GM19099 (cell line): Measurements from ENCODE around the gene TBC1D25.
A peak's percentile ranks its signal among the peaks of the same experiment; 100 is the strongest.

Source experiments
- POLR2A ChIP-seq: IDR thresholded peaks from 3 replicates; pipeline ENCODE4 v1.6.1; 2011; ENCODE audit warnings: low read depth; ENCODE audit not compliant: insufficient read length; ENCODE audit errors: extremely low read depth

The TBC1D25 gene

GRCh38 chrX:48580662-48581061 lies 41.1 kb downstream of the TBC1D25 start:
- no peak for TF ChIP-seq POLR2A

- TF ChIP-seq POLR2A = no peak
These were observed 45.2 kb downstream of the TBC1D25 start for GRCh38 chrX:48584698-48585097.

- TF ChIP-seq POLR2A = no peak
These were observed 50.1 kb downstream of the TBC1D25 start for GRCh38 chrX:48589482-48590162.

GRCh38 chrX:48590203-48591103 lies 50.9 kb downstream of the TBC1D25 start:
- no peak for TF ChIP-seq POLR2A

GRCh38 chrX:48591255-48591791 lies 51.8 kb downstream of the TBC1D25 start:
- TF ChIP-seq POLR2A = no peak

- no peak for TF ChIP-seq POLR2A
These were observed 53.5 kb downstream of the TBC1D25 start for GRCh38 chrX:48592971-48593370.

GRCh38 chrX:48595929-48596328 lies 56.4 kb downstream of the TBC1D25 start:
- no peak for TF ChIP-seq POLR2A

- peak; percentile 69 for TF ChIP-seq POLR2A
These were observed 58.1 kb downstream of the TBC1D25 start, which contains the start of gene WDR13 for GRCh38 chrX:48597353-48598264. Gene WDR13 (plus strand): TSS chrX:48597492. CDS start chrX:48597997, 505 bp downstream.

- no peak for TF ChIP-seq POLR2A
These were observed 59.1 kb downstream of the TBC1D25 start for GRCh38 chrX:48598614-48599013.

GRCh38 chrX:48599341-48599740 lies 59.8 kb downstream of the TBC1D25 start:
- no peak for TF ChIP-seq POLR2A

GRCh38 chrX:48600226-48600625 lies 60.7 kb downstream of the TBC1D25 start:
- no peak for TF ChIP-seq POLR2A

GRCh38 chrX:48601741-48602394 lies 62.4 kb downstream of the TBC1D25 start:
- TF ChIP-seq POLR2A = no peak

GRCh38 chrX:48604701-48605100 lies 65.2 kb downstream of the TBC1D25 start:
- TF ChIP-seq POLR2A = no peak

GRCh38 chrX:48606091-48606490 lies 66.6 kb downstream of the TBC1D25 start:
- TF ChIP-seq POLR2A = no peak
